Hematopoietic multipotent progenitor cell treated with erythropoietin and hydrocortisone succinate and interleukin-3 and kit ligand, for 15 days (in vitro differentiated cells): ENCODE measurements around the gene SLC6A3.
"Not testable (repeated sequence)": the region's sequence is repeated elsewhere in the genome, so short reads cannot be mapped to it uniquely, and the experiment has no call there.

Experiments used
- DNase-seq: peaks from one replicate; pipeline ENCODE4 v3.0.0-alpha.2; 2015; ENCODE audit warnings: low spot score

The SLC6A3 gene

GRCh38 chr5:1370006-1370405 lies 75.2 kb downstream of the SLC6A3 start:
- no peak for DNase-seq

GRCh38 chr5:1368756-1369155 lies 76.5 kb downstream of the SLC6A3 start:
- no peak for DNase-seq

GRCh38 chr5:1368236-1368635 lies 77.0 kb downstream of the SLC6A3 start:
- DNase-seq, result no peak

GRCh38 chr5:1367149-1367548 lies 78.1 kb downstream of the SLC6A3 start:
- no peak for DNase-seq

- DNase-seq, result no peak
Observed at GRCh38 chr5:1366514-1366913, 78.7 kb downstream of the SLC6A3 start.

- no peak for DNase-seq
Observed at GRCh38 chr5:1364211-1364610, 81.0 kb downstream of the SLC6A3 start.

GRCh38 chr5:1363581-1363980 lies 81.7 kb downstream of the SLC6A3 start:
- DNase-seq, result no peak

- no peak for DNase-seq
Observed at GRCh38 chr5:1363160-1363559, 82.1 kb downstream of the SLC6A3 start.

GRCh38 chr5:1362242-1363015 lies 82.8 kb downstream of the SLC6A3 start:
- no peak for DNase-seq

- DNase-seq, result no peak
Observed at GRCh38 chr5:1360861-1361260, 84.4 kb downstream of the SLC6A3 start.

- not testable (repeated sequence) for DNase-seq
Observed at GRCh38 chr5:1360367-1360766, 84.9 kb downstream of the SLC6A3 start.

- no peak for DNase-seq
Observed at GRCh38 chr5:1359713-1360112, 85.5 kb downstream of the SLC6A3 start.

- DNase-seq, result no peak
Observed at GRCh38 chr5:1359031-1359645, 86.1 kb downstream of the SLC6A3 start.

- no peak for DNase-seq
Observed at GRCh38 chr5:1358726-1359025, 86.6 kb downstream of the SLC6A3 start.

GRCh38 chr5:1357946-1358725 lies 87.1 kb downstream of the SLC6A3 start:
- no peak for DNase-seq

GRCh38 chr5:1356873-1357787 lies 88.1 kb downstream of the SLC6A3 start:
- DNase-seq, result no peak

- no peak for DNase-seq
Observed at GRCh38 chr5:1354576-1354975, 90.7 kb downstream of the SLC6A3 start.

GRCh38 chr5:1352231-1353219 lies 92.7 kb downstream of the SLC6A3 start:
- no peak for DNase-seq

GRCh38 chr5:1351156-1351555 lies 94.1 kb downstream of the SLC6A3 start:
- no peak for DNase-seq

- no peak for DNase-seq
Observed at GRCh38 chr5:1349246-1349645, 96.0 kb downstream of the SLC6A3 start.

GRCh38 chr5:1348986-1349245 lies 96.3 kb downstream of the SLC6A3 start:
- no peak for DNase-seq
